Activated CD4-positive, CD25-positive, alpha-beta regulatory T cell (primary cell): Measurements from ENCODE around the gene ZNF423.

Experiments
- DNase-seq, 4 experiments: peaks; one replicate each; lab custom pipeline; 2025; lab: John Stamatoyannopoulos, UW

ZNF423 gene

DNA sequence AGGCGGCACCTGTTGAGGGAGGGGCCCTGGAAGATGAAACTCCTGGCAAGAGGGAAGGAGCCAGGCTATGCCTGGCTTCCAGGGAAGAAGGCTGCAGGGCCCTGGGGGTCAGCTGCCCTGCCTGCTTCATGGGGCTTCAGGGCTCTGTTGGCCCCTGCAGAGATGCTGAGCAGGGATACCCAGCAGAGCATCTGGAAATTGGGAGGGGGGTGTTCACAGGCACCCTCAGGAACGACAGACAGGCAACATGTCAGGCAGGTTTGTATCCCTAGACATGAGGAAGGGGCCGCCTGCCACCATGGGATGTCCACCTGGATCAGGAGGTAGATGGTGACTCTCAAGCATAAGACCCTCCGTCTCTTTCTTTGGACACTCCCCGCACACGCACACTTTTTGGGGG, 13.8 kb upstream of the ZNF423 start:
- no peak for DNase-seq

DNA sequence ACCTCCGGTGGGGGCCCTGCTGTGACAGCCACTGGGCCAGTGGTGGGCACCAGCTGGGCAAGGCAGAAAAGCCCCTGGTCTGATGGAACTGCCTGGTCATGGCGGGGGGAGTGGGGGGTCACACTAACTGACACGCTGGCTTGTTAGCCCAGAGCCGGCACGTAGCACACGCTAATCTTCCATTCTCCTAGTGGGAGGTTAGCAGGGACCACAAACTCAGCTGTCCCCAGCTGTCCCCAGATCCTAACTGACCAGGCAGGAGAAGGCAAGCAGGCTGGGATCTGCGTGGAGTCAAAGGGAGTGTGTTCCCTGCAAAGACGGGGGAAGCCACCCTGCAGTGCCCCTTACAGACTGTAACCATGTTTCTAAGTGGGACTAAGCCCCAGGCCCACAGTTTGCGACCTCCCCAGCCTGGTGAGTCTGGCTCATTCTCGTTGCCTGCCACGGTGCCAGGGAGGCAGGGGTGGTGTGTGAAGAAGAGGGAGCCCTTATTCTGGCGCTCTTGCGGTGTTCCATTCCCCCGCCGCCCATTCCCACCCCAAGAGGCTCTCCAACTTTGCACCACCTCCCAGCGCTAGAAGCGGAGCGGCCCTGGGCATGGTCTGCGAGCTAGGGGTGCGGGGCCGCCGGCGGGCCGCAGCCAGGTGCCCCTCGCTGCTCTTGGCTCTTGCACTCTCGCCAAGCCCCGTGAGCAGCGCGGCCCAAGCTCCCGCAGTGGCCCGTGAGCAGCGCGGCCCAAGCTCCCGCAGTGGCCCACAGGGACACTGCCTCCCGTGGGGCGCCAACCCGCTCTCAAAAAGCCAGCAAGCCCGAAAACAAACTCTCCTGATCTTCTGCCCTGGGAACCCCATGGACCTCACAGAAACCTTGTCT, 12.1 kb upstream of the ZNF423 start:
- no peak for DNase-seq

DNA sequence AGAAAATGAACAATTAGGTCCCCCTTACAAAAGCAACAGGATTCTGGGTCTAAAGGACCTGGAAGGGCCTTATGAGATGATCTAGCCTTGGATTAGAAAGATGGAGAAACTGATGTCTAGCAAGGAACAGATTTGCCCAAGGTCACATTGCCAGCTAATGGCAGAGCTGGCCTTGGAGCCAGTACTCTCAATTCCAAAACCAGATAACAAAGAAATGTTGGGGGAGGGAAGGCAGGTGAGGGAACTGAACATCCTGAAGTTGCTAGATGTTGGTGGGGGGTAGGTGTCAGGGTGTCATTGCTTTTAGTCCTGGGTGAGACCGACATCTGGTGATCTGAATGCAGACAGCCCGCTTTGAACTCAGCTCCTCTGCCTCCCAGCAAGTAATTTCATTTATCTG, 11.3 kb upstream of the ZNF423 start:
- DNase-seq = no peak

DNA sequence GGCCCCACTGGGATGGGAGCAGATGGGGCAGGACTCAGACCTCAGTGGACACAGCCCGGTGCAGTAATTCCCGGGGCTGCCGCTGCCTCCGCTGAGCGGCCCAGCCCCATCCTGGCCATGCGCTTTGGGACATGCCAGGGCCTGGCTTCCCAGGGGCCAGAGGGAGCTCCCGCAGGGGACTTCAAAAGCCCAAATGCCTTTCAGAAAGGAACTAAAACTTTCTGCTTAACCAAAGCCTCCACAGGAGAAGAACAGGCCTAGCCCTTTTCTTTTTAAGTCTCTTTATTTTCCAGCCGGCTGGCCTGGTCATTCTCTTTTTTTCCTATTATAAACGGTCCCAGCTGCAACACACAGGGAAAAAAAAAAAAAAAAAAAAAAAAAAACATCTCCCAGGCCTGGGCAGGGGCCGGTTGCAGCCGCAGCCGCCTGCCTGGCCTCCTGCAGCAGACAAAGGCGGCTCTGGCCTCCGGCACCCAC, 10.7 kb upstream of the ZNF423 start:
- no peak for DNase-seq

DNA sequence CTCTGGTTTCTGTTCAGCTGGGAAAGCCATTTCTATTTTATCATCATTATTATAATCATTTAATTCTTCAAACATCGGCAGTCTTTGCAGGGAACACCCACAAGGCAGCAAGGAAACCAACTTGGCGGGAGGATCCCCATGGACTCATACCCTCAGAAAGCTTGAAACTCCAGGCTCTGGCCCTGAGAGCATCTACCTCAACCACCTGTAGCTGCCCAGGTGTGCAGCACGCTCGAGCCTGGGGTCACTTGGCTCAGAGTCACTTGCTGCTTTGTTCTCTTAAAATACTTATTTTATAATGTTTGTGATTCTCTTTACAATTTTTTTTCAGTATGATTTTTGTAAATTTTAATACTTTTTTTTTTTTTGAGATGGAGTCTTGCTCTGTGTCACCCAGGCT, 6.8 kb upstream of the ZNF423 start:
- no peak for DNase-seq

DNA sequence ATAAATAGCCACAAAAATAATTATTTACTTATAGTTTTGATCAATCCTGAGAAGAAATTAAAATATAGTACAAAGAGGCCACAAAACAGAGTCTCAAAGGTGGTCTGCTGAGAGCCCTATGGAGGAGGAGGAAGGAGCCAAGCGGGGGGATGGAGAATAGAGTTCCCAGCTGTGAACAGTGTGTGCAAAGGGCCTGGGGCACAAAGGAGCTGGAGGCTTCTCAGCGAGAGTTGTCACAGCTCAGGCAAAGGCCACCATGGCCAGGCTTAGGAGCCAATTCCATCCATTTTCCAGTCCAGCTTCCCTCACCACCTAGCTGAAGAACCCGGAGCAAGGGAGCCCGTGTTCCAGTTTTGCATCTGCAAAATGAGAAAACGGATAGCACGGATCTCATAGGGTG, 5.4 kb upstream of the ZNF423 start:
- no peak for DNase-seq

DNA sequence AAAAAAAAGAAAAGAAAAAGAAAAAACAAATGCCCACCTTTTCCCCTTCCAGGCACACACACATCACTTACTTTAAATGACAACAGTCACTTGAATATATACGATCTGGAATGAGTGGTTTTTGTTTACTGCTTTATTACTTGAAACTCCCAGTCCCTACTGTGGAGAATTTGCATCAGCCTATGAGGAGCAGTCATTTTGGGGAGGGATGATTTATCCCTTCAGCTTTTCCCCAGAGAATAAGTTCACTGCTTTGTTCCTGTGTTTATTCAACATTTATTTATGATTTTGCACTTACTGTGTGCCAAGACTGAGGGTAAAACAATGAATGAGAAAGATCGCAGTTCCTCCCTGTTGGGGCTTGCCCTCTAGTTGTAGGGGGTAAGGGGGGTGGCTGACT, 4.7 kb upstream of the ZNF423 start:
- DNase-seq = no peak

DNA sequence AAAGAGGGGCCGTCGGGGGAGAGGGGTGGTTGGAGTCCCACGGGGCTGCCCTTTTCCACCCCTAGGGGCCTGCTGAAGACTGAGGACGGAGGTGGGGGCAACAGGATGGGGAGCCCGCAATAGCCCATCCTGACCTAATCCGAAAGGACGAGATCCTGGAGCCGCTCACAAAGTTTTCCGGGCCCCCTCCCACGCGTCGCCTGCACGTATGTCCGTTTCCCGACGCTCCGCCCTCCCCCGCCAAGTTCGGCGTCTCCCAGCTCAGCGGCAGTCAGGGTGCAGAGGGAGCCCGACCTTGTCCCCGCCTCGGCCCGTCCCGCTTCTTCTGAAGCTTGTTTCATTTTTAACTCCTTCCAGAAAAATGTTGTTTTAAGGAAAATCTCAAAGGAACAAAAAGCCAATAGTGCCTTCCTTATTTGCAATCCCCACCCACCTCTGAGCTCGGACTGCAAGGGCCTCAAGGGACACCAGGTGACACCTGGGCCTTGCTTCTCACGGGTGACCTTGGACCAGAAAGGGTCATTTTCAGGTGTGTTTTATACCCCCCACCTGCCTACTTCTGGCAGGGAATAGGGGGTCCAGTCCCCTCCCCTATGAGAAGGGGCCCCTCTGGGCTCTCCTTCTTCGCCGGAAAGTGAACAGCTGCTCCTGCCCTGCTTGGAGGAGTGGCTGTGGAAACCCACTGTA, 3.4 kb upstream of the ZNF423 start:
- DNase-seq = no peak

DNA sequence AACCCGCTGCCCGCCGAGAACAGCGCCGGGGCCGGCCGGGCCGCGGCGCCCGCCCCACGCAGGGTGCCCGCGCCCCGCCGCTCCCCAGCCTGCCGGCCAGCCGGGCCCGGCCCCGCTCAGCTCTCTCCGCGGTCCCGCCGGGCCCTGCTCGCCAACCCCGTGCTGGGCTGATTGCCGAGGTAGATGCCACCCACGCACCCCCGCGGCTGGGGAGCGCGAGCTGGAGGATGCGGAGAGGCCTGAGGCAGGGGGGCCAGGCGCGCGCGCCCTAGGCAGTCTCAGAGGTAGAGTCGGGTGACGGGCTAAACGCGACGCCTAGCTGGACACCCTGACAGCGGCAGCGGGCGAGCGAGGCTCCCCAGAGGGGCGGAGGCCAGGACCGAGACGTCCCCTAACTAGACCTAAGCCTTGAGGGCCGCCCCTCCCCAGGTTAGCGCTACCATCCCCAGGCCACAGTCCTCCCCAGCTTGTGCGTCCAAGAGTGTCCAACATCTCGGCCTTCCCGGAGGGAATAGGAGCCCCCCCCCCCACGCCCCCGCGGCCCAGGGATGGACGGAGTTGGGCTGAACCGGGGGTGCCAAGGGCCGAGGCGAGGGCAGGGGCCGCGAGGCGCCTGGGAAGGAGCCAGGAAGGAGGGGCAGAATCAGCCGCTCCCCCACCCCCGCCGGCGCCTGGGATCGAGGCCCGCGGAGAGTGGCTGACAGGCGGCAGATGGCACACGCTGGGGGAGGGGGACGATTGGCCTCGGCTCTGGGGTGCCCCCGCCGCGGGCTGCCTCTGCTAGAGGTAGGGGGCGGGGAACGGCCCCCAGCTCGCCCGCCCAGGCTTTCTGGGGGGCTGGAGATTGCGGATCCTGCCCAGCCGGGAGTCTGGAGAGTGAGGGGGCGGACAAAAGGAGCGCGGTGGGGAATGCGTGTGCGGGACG, 2.5 kb upstream of the ZNF423 start:
- no peak for DNase-seq

DNA sequence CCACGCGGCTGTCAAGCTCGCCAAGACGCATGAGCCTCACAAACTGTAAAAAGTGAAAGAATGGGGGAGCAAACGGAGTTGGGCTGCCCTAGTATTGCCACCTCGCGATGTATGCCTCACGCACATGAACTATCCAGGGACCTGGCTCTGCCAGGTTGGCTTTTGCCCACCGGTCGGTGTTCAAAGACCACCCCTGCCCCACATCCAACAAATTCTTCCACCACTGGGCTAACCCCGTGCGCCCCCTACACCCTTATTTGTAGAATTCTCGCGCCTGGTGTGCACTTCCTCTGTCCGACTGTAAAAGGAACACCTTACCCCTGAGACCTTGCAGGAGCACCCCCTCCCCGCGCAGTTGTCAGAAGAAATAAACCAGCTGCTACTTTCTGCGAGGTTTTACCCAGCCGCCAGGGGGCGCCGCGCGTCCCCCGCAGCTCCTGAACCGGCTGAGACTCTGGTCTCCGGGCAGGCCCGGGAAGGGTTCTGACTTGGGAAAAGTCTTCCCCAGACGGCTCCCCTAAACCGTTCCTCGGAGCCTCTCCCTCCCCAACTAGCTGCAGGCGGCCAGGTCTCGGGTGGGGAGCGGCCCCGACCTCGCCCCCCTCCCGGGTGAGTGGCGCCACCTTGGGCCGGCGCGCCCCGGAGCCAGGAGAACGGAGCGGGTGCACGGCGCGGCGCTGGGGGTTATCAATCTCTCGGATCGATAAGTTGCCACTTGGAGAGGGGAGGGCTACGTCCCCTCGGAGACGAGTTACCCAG, 1.7 kb upstream of the ZNF423 start:
- DNase-seq = no peak

DNA sequence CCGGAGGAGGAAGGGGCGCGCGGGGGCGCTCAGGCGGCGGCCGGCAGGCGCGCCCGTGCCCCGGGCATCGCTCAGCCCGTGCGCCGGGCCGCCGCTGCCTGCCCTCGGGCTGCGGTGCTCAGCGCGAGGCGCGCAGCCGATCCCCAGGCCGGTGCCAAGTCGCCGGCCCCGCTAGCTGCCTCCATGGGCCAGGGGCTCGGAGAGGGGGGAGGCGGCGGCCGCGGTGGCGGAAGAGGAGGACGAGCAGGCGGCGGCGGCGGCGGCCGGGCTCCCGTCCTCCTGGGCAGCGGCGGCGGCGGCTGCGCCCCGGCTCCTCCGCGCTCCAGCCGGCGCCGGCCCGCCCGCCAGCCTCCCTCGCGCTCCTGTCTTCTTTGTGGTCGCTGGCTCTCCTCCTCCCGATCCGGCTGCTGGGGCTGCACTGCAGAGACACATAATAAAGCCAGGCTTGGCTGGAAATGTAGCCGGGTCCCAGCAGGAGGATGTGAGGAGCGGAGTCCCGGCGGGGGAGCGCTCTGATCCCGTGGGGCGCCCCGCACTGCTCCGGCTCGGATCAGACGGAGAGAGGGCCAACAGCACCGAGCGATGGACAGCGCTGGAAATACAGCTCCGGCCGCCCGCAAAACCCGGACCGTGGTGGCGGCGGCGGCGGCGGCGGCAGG, 889 bp upstream of the ZNF423 start:
- DNase-seq = no peak

DNA sequence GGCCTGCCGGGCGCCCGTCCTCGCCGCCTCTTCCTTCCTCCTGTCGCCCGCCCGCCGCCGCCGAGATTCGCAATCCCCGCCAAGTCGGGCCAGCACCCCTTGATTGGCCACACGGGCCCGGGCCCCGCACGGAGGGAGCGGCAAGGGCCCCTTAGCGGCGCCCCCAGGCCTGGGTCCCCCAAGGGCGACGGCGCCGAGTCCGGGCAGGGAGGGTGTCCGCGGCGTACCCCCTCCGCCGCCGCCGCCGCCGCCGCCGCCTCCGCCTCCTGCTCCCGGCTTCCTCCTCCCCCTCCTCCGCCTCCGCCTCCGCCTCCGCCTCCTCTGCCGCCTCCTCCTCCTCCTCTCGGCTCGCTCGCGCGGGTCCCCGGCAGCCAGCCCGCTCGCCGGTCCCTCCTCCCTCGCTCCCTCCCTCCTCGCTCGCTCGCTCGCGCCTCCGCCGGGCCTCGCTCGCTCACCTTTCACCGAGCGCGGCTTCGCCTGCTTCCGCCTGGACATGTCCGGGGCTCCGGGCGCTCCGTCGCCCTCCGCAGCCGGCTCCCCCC, 561 bp downstream of the ZNF423 start:
- peak in 1 of 4 experiments; percentile 38 for DNase-seq

DNA sequence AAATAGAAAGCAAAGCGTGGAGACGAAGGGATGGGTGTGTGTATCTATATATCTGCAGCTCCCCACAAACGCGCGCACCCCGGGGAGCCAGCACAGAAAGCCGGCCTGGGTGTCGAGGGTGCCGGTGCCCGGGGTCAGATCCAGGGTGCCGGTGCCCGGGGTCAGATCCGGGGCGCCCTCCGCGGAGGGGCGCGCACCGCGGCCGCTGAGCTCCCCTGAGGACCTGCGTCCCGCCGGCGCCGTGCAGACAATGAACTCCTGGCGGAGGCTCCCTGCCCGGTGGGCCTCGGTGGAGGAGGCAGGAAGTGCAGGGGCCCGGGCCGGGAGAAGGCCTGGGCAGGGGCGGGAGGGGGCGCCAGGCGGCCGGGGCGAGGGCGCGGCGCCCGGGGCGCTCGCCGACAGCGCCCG, 1.1 kb downstream of the ZNF423 start:
- DNase-seq = no peak

DNA sequence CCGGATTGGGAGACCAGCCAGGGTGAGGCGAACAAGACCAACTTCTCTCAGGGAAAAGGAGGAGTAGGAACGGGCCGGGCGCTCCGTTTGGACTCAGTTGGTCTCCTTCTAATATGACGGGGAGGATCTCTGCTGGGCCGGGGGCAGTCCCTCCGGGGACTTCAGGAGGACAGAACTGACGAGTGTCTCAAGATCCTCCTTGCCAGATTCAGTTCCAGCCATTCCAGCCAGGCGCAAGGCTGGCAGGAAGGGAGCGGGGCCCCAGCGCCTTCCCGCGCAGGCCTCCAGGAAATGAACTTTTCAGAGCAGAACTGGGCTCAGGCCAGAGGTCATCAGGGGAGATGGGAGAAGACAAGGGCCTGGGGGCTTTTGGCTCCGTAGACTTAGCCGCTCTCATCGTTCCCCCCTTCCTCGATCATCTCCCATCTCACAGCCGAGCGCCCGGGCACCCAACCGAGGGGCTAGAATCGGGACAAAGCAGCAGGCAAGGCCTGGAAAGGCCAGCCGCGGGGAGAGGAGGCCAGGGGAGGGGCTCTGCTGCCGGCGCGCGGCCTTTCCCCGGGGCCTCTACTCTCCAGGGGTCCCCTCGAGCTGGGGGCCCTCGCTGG, 1.6 kb downstream of the ZNF423 start:
- no peak for DNase-seq

DNA sequence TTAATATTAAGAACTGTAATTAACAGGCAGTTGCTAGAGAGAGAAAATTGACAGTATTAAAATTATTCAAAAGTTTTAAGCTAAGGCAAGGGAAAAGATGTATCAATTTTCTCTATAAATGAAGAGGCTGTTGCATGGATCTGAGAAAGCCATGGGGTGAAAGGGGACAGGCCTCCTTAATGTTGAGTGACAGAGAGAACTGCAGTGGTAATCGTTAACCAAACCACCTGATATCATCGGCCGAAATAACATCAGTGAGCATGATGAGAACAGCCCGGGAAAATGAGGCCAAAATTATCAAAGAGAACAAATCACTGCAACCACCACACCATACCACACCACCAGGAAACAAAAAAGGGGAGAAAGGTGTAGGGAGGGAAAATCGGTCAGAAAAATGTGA, 3.6 kb downstream of the ZNF423 start:
- DNase-seq = no peak

DNA sequence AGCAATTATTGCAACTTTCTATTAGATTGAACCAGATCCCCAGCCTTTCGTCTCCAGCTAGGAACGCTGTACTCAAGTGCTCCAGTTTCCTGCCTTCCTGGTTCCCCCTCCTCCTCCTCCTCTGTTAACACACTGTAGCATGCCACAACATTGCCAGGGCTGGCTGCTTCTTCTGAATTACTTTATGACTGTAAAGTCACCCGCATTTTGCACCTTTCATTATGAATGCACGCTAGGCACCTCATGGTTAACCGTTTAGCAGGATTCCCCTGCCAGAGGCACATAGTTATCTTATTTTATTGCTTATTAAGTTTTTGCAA, 4.5 kb downstream of the ZNF423 start:
- no peak for DNase-seq

DNA sequence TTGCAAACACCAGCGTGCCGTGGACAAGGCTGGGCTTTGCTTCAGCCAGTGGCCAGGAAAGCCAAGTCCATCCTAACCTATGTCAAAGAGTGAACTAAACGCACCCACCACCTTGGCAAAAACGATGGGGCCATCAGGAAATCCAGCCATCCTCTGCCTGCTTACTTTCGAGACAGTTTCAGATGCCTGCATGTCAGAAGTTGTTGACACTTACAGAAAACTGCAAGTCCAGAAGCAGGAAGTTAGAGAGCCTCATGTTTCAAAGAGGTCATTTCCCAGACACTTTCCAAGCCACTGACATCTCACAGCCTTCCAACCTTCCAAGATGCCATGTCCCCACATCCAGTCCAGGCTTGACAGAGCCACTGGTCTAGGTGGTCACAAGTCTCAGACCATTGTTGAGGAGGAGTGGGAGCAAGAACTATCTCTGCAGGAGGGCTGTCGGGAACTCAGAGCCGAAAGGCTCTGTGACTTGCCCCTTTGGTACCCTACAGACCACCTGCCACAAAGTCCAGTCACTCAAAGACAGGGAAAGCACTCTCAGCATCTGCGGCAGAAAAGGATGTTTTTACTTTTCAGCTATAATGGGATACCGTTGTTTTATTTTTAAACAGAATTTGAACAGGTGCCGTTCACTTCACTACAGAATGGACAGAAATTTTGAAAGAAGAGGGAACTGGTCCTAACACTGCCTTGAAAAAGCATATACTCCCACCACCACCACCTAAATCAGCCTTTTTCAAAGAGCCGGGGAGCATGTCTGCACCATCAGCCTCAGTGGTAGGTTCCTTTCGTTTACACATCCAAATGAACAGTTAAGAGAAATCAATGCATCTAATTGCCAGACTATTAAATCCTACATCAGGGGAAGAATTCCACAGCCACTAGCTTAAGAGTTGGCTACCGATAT, 5.1 kb downstream of the ZNF423 start:
- no peak for DNase-seq

DNA sequence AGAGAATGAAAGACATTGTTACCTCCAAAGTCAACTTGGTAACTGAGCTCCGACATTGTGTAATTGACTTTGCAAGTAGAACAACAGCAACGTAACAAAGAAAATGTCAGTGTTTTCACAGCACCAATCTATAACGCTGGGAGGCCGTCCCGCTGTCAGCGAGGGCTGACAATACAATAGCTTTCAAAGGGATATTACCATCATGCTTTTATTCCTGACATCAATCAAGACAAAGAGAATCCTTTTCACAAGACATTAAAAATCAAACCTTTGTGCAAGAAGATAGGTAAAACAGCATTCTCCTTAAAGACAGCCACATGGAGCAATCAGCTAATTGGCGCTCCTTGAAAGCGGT, 6.2 kb downstream of the ZNF423 start:
- DNase-seq = no peak

DNA sequence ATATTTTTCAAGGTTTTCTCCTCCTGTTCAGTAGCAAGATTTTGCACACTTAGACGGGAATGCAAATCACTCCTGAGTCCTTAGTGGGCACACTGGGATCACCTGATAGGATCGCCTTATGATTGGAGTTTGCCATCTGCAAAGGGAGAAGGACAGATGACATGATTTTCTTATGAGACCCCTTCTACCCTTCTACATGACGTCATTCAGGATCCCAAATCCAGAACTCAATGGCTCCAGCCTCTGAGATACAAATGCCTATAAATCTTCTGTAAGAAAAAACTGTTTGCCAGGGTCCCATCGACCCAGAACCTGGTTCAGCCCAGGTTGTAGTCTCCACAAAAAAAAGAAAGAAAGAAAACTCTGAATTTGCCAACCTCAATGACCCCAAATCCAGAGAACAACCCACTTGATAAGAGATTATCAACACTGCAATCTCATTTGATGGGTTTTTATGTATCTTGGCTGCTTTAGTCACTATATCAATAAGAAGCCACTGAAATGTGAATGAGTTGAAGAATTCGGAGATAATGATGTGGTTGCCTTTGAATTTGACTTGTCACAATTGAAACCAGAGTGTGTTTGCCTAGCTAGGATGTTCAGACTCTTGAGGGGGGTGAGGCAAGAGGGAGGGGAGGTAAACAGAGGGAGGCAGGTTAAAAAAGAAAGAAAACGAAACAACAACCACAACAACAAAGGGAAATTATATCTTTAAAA, 6.7 kb downstream of the ZNF423 start:
- DNase-seq = no peak
